Measurements from ENCODE around the gene CLIC6. TPM values are rescaled to one million over a fixed set of nuclear protein-coding genes. Genes with fewer than 3 reads are reported as not detected.

CLIC6 gene
- total and polyA plus RNA-seq, 9 of the 15 experiments (the other 6 are each of a cell fraction or from before 2014, with no cell fraction given) = not detected

DNA sequence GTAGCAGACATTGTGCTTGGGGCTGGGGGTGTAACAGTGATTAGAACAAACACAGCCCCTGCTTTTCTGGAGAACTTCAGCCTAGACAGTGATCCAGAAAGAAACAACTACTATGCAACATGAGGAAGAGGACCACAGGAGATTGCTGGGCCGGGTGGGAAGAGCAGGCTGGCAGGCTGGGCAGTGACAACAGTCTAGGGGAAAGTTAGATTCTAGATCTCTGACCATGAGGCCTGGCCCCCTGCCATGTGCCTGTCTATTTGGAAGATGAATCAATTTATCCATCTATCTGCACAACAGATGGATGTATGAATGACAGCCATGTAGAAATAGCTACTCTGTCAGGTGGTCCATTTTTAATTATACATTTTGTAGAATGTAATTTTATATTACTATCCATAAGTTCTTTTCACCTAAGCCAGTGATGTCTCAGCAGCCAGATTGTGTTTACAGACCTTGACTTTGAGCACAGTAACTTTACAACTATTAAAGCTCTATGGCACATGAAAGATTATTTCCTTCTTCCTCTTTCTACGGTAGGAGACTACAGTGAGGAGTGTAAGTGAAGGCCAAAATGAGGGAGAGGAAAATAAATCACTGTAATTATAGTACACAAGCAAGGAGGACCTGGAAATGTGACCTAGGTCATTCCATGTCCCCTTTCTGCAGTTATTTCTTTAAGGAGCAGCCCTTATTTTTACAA is 15.5 kb downstream of the CLIC6 start (continued):
- TF ChIP-seq, protein P1, sequence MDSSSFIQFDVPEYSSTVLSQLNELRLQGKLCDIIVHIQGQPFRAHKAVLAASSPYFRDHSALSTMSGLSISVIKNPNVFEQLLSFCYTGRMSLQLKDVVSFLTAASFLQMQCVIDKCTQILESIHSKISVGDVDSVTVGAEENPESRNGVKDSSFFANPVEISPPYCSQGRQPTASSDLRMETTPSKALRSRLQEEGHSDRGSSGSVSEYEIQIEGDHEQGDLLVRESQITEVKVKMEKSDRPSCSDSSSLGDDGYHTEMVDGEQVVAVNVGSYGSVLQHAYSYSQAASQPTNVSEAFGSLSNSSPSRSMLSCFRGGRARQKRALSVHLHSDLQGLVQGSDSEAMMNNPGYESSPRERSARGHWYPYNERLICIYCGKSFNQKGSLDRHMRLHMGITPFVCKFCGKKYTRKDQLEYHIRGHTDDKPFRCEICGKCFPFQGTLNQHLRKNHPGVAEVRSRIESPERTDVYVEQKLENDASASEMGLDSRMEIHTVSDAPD (CRISPR knock-in tag; IDR thresholded peaks at IDR 0.05) = no peak
- TF ChIP-seq BACH1 (tag; IDR thresholded peaks at IDR 0.05) = no peak
- TF ChIP-seq DPF2 (IDR thresholded peaks at IDR 0.05) = no peak
- TF ChIP-seq ZNF239 (CRISPR knock-in tag; IDR thresholded peaks at IDR 0.05) = no peak

GRCh38 chr21:34687065-34687464 is 18.3 kb downstream of the CLIC6 start:
- H3K9me3 ChIP-seq (replicated peaks; ENCODE audit: control insufficient read depth, insufficient read depth, low read depth, low read length) = no peaks in the 10 kb centered on the region
- no peaks in the 10 kb centered on the region for H3K36me3 ChIP-seq (ENCODE audit: control insufficient read depth, insufficient read depth, low read length)
- H2AFZ ChIP-seq (ENCODE audit: low read depth, low read length) = no peak overlapping the region
- BruUV-seq (replicated peaks) = no TSS peak
- no peak for ATAC-seq
- H3K4me2 ChIP-seq (ENCODE audit: insufficient read depth, low read length) = no peak overlapping the region
- H3K27ac ChIP-seq (ENCODE audit: extremely low read depth, low read depth, low read length) = no peak overlapping the region
- no peaks in the 10 kb centered on the region for H3K79me2 ChIP-seq (ENCODE audit: control insufficient read depth, insufficient read depth, low read length)
- in situ Hi-C loops (cut with MboI) = no loop called here
- no peaks in the 10 kb centered on the region for H3K4me1 ChIP-seq (replicated peaks in 1 of 2; ENCODE audit: control insufficient read depth in 2 of 2, insufficient read depth in 2 of 2, low read length in 2 of 2)
- H3K4me3 ChIP-seq = no peak overlapping the region
- intact Hi-C loops (cut with micrococcal nuclease) = no loop called here
- ChIA-PET CTCF (ENCODE audit: low intra/inter-chr PET ratio) (no interaction called here), POLR2A (interaction anchor here (0.7 kb wide), 1 partner anchor 12 kb away, joined by 3 read pairs; no protein-coding TSS in a partner anchor)
- no peak for FAIRE-seq
- H3K9me1 ChIP-seq (ENCODE audit: control insufficient read depth, insufficient read depth, low read length) = no peaks in the 10 kb centered on the region
- H3K9ac ChIP-seq (ENCODE audit: insufficient read depth in 1 of 2, low read depth in 2 of 2, low read length in 2 of 2) = no peak overlapping the region
- peaks cover 25% of the 10 kb centered on the region in 2 experiments for H3K27me3 ChIP-seq (ENCODE audit: control insufficient read depth in 2 of 2, insufficient read depth in 2 of 2, low read length in 2 of 2)
- DNase-seq (ENCODE audit: extremely low read depth in 1 of 4, low spot score in 3 of 4) = no peak
- H4K20me1 ChIP-seq (replicated peaks; ENCODE audit: control insufficient read depth, insufficient read depth, low read length) = 0 out of 2 replicates have a peak, but pooled peaks cover 4% of the 10 kb centered on the region
- 0% methylated on average over 1 of the region's 1 CpG for WGBS (ENCODE audit: insufficient coverage, low coverage, missing lambda C conversion rate)
- no peak for TF ChIP-seq ZNF316 (IDR thresholded peaks at IDR 0.05)
- TF ChIP-seq STAT5A (IDR thresholded peaks at IDR 0.05; ENCODE audit: borderline replicate concordance, low read length) = no peak
- no peak for TF ChIP-seq JUNB (CRISPR knock-in tag; conservative IDR thresholded peaks at IDR 0.05)
- TF ChIP-seq ZFP1 (CRISPR knock-in tag; IDR thresholded peaks at IDR 0.05) = no peak
- TF ChIP-seq BHLHE40 (IDR thresholded peaks at IDR 0.05; ENCODE audit: low read length) = no peak
- no peak for TF ChIP-seq ZBTB2 (IDR thresholded peaks at IDR 0.05)
- TF ChIP-seq TCF7 (IDR thresholded peaks at IDR 0.05; ENCODE audit: borderline replicate concordance) = no peak
- TF ChIP-seq ZNF57 (CRISPR knock-in tag; IDR thresholded peaks at IDR 0.05) = no peak
- no peak for TF ChIP-seq NCOA1 (IDR thresholded peaks at IDR 0.05; ENCODE audit: low read depth)
- no peak for TF ChIP-seq NR2C1 (IDR thresholded peaks at IDR 0.05)
- no peak for TF ChIP-seq NR2C1 (tag; IDR thresholded peaks at IDR 0.05)
- TF ChIP-seq, protein P2, sequence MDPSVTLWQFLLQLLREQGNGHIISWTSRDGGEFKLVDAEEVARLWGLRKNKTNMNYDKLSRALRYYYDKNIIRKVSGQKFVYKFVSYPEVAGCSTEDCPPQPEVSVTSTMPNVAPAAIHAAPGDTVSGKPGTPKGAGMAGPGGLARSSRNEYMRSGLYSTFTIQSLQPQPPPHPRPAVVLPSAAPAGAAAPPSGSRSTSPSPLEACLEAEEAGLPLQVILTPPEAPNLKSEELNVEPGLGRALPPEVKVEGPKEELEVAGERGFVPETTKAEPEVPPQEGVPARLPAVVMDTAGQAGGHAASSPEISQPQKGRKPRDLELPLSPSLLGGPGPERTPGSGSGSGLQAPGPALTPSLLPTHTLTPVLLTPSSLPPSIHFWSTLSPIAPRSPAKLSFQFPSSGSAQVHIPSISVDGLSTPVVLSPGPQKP (CRISPR knock-in tag; IDR thresholded peaks at IDR 0.05) = no peak
- TF ChIP-seq ZNF277 (CRISPR knock-in tag; IDR thresholded peaks at IDR 0.05; ENCODE audit: borderline replicate concordance) = no peak
- no peak for TF ChIP-seq SIX5 (IDR thresholded peaks at IDR 0.05; ENCODE audit: borderline replicate concordance in 1 of 2, insufficient read depth in 1 of 2, low read depth in 1 of 2, low read length in 2 of 2)
